HG03280 (cell line): ENCODE measurements around the gene SLC8A1.

ENCODE experiments used
- ATAC-seq: cut with Tn5 transposase; IDR thresholded peaks from one replicate; pipeline ENCODE4 v1.9.1; 2021; ENCODE audit warnings: mild to moderate bottlenecking, moderate library complexity; ENCODE audit not compliant: unreplicated experiment

Gene SLC8A1

DNA sequence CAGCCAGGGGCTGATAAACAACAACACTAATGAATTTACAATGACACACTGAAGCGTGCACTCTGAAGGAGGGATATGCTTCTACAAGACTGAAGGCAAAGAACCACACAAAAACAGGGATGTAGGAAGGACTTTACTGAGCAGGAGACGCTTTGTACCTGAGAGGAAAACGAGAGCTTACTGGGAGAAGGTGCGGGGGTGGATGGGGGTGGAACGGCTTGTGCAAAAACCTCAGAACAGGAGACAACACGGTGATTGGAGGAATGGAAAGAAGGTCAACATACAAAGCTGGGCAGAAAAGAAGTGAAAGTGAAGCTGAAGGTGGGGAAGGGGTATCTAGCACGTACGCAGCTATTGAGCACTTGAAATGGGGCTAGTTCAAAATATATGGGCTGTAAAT lies 93.1 kb downstream of the SLC8A1 start:
- ATAC-seq, result no peak

DNA sequence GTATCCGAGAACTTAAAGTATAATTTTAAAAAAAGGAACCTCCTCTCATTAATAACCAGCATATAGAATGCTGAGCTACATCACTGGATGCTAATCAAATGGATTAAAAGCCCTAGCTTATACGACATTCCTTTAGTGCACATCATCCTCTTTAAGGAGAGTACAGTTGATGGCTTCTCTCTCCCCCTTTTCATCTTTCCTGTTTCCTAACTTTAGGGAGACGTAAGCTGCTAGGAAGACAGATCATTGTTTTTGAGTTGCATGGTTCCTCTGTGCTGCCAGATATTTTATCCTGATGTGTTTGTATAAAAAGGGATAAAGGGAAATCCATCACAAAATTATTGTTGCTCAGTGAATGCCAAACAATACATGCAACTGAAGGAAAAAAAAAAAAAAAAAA lies 94.2 kb downstream of the SLC8A1 start:
- ATAC-seq, result no peak

DNA sequence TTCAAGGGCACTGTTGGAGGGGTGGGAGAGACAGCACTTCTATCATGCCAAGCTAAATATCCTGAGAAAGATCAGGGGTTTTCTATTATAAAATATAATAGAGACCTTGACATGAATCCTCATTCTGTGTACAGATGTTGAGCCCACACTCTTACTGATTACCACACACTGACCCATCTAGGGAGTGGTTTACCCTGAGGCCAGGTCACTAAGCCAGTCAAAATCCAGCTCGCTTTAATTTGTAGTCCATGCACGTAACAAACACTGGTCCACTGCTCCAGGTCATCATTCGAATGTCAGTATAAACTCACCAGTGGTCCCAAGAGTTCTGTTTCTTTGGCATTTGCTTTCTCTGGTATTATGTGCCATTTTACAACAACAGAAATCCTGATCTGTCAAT lies 96.4 kb downstream of the SLC8A1 start:
- no peak for ATAC-seq

- ATAC-seq, result no peak
Measured at GRCh38 chr2:40353231-40353630, 98.7 kb downstream of the SLC8A1 start.

GRCh38 chr2:40352703-40353099 lies 99.2 kb downstream of the SLC8A1 start:
- ATAC-seq, result no peak

DNA sequence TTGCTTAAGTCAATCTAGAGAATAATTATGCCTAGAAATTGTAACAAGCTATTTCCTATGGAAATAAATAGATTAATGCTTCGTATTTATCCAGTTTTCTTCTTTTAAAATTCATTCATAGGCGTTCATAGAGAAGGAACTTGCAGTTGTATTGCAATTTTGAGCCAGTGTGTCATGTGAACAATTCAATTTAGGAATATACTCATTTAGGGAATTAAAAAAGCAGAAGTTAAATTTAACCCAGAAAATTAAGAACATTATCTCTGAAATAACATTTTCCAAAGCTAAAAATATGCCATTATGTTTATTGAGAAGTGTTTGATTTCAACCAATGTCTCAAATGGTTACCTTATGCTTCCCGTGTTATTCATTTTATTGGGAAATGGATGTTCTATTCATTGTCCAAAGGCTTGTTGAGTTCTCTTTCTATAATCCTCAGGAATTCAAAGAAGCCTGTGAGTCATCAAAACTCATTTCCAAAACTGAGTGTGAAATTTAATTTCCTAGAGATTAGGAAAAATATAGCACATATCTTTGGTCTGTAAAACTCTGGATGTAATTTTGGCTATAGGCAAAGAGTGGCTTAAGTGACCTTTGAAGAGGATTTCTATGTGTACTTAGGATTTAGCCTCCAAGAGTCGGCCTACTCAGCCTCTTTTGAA lies 99.7 kb downstream of the SLC8A1 start:
- no peak for ATAC-seq

GRCh38 chr2:40348665-40349064 lies 103.2 kb downstream of the SLC8A1 start:
- no peak for ATAC-seq

GRCh38 chr2:40348038-40348437 lies 103.9 kb downstream of the SLC8A1 start:
- ATAC-seq, result no peak

- ATAC-seq, result peak; percentile 47
Measured at GRCh38 chr2:40346535-40347354, 105.1 kb downstream of the SLC8A1 start.

DNA sequence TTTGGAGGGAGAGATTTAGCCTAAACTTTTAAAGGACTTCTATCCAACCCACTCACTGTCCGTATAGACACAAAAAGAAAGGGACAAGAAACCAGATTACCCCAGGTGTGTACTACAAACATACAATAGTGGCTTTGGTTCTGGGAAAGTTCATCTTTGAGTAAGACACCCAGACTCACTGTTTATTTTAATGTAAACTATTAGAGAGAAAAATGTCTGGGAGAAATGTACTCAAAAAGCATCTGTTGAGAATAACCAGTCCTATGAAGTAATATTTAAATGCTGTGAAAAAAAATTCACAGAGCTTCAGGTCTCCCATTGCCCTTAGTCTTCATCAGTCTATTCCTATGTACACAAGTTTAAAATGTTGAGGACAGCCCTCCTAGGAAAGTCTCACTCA lies 107.5 kb downstream of the SLC8A1 start:
- ATAC-seq, result no peak

DNA sequence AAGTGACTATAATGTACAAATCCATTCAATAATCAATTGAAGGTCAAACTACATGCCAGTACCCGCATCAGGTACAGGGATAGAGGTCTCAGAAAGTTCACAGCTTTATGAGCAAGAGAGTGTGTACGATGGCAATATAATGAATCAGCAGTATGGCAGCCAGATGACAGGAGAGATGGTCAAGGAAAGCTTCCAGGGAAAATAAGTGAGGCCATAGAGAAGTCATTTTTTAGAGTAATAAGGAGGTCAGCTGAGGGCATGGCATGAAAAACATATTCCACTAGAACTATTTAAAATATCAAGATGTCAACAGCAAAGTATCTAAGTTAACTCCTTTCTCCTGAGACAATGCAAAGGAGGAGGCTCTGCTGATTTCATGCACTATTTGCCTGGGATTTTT lies 108.0 kb downstream of the SLC8A1 start:
- no peak for ATAC-seq

GRCh38 chr2:40341198-40341597 lies 110.7 kb downstream of the SLC8A1 start:
- no peak for ATAC-seq

DNA sequence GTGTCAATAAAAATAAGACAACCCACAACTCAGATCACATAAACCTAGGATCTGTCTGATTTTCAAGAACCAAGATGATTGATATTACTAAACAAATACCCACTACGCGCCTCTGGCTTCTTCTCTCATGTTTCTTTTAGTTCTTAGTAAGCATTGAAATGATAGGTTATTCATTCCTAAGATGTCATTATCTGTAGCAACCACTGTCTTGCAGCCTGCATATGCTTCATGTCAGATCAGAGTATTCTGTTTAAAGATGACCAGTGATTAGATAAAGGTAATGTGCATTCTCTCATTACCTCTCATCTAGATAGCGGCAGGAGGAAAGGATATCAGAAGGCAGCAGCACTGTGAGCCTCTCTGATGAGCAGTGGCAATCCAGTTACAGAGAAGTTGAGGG lies 112.9 kb downstream of the SLC8A1 start:
- no peak for ATAC-seq

DNA sequence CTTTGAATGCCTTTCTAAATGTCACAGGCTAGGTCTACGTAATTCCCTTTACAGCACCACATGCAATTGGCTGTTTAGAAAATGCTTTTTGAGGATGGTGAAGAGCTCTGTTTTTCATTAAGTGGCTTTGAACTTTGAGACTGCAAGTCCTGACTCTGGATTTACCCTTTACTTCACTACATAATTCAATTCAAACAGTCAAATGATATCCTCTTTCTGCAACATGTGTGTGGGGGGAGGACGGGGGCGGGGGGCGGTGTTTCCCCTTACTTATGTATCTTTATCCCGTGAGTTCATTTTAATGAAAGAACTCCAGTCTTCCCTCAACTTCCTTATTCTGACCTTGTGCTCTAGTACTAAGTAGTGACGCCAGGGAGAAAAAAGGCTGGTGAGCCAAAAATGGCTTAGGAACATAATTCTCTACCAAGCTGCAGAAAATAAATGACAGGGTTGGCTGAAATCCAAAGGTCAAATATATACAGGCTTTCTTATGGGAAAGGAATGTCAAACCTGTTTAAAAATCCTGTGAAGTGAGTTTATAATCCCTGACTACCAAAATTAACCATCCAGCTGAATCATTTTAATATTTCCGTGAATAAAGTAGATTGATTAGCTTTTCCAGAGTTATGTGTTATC lies 119.6 kb downstream of the SLC8A1 start:
- ATAC-seq, result no peak

- ATAC-seq, result no peak
Measured at GRCh38 chr2:40330096-40330495, 121.8 kb downstream of the SLC8A1 start.

DNA sequence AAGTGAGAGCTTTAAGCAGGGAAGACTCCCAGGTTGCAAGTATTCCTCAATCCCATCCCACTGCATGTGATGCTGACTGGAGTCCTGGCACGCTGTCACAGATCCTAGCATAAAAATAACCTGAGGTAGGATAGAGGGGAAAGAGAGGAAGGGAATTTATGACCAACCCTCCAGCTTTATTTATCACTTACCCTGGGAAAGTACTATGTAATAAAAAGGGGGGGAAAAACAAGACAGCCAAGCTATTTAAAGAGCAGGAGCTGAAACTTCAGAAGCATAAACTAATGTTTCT lies 122.2 kb downstream of the SLC8A1 start:
- no peak for ATAC-seq

GRCh38 chr2:40325116-40325515 lies 126.8 kb downstream of the SLC8A1 start:
- ATAC-seq, result no peak

DNA sequence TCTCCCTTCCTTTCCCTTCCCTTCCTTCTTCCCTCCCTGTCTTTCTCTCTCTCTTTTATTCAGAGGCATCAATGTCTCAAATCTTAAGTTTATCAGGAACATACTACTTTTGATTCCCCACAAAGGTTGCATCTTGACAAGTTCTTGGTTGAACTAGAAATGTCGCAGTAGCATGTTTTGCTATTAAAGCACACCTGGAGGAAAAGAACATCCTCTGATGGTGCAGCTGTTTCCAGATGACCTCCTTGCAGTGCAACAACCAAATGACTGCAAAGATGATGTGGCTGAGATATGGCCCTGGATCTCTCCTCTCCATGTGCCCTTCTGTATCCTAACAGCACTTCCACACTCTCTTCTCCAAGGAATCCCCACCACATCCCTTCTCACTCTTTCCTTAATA lies 127.2 kb downstream of the SLC8A1 start:
- ATAC-seq, result no peak

DNA sequence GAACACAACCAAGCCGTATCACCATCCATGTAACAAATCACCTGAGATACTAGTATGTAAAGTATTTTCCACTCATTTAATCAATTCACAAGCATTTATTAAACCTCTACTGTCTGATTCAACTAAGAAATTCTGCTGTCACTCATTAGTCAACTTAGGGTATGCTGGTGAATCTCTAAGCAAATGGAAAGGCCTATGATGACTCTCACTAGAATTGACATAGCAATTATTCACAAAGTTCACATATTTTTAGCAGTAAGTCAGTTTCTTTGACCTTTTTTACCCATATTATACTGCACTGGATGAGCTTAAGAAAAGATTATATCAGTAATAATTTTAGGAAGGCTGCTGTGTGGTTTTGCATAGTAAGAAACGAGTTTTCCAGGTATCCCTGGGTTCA lies 130.1 kb downstream of the SLC8A1 start:
- ATAC-seq, result no peak

GRCh38 chr2:40321016-40321623 lies 130.8 kb downstream of the SLC8A1 start:
- ATAC-seq, result peak; percentile 65

GRCh38 chr2:40318921-40319320 lies 133.0 kb downstream of the SLC8A1 start:
- ATAC-seq, result no peak

GRCh38 chr2:40317761-40318160 lies 134.1 kb downstream of the SLC8A1 start:
- no peak for ATAC-seq
